T-helper 22 cell (primary cell): ENCODE measurements around the gene FCHSD2.
"Not testable (repeated sequence)": the region's sequence is repeated elsewhere in the genome, so short reads cannot be mapped to it uniquely, and the experiment has no call there.

Source experiments
- DNase-seq: peaks from one replicate; pipeline ENCODE4 v3.0.0-alpha.2; 2020; ENCODE audit warnings: low read depth

FCHSD2 gene

DNA sequence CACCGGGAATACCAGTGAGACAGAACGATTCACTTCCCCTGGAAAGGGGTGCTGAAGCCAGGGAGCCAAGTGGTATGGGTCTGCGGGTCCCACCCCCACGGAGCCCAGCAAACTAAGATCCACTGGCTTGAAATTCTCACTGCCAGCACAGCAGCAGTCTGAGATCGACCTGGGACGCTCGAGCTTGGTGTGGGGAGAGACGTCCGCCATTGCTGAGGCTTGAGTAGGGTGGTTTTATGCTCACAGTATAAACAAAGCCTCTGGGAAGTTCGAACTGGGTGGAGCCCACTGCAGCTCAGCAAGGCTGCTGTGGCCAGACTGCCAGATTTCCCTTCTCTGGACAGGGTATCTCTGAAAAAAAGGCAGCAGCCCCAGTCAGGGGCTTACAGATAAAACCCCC, 80.7 kb downstream of the FCHSD2 start:
- not testable (repeated sequence) for DNase-seq

DNA sequence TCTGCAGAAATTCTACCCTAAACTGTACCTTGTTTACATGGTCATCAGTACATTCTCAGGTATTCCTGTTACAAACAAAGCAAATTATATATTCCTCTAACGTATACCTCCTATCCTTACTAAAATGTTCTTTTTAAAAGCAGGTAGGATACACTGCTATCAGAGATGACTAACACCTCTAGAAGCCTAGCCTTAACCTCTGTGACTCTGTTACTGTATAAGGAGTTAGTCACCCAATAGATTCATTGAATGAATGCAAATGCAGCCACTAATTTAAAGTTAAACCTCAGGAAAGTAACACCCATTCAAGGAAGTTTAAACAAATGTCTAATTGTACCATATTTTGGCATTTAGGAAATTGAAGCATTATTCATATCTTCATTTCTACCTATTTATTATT, 82.2 kb downstream of the FCHSD2 start:
- no peak for DNase-seq

DNA sequence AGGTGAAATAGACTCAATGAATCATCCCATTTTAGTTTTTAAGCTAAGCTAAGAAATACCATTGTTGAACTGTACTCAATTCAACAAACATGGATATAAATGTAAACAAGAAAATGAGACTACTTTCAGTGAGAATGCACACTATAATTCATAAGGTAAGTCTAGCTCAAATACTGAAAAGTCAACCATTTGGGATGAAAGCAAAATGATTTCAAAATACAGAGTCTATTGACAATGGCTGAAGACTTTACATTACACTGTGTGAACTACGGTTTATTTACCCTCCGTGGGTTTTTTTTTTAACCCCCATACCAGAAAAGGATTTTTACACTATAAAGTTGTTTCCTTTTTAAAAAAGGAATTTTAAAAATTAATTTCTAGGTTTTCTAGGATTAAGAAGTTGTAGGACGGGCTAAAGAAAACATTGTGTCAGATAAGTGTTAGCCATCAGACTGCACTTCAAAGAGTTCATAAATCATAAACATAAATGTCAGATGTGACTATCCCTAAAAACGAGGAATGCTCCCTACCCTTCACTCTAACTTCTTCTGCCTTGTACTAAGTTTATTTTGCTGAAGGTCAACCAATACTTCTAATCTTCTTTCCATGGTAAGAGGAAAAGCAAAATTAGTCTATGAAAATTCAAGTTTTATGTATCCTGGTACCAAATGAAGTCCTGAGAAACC, 83.0 kb downstream of the FCHSD2 start:
- no peak for DNase-seq

DNA sequence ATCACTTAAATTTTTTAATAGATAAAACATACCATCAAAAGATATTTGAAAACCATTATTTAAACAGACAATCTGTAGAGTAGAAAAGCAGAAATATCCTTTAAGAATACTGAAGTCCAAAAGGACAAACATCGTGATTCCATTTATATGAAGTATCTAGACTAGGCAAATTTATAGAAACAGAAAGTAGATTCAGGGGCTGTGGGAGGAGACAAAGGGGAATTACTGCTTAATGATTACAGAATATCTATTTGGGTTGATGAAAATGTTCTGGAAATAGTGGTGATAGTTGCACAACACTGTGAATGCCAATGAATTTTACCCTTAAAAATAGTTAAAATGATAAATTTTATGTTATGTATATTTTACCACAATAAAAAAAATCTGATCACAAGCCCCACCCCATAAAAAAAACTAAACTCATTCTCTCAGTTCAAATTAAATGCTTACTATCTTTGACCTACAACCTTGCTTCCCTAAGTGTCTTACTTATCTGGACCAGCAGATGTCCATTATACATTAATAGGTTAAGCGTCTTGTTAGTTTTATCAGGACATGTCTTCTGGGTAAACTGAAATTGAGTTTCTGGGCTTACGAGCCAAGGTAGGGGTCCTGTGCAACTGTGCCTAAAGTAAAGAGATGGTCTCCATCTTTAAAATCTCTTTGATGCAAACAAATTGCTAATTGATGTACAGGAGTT, 86.3 kb downstream of the FCHSD2 start:
- no peak for DNase-seq

DNA sequence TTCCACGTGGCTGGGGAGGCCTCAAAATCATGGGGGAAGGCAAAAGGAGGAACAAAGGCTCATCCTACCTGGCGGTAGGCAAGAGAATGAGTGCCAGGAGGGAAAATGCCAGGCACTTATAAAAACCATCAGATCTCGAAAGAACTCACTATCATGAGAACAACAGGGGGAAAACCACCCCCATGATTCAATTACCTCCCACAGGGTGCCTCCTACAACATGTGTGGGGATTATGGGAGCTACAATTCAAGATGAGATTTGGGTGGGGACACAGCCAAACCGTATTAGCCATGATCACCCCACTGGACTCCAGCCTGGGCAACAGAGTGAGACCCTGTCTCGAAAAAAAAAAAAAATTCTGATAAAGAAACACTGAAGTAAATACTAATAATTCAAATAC, 87.1 kb downstream of the FCHSD2 start:
- no peak for DNase-seq

DNA sequence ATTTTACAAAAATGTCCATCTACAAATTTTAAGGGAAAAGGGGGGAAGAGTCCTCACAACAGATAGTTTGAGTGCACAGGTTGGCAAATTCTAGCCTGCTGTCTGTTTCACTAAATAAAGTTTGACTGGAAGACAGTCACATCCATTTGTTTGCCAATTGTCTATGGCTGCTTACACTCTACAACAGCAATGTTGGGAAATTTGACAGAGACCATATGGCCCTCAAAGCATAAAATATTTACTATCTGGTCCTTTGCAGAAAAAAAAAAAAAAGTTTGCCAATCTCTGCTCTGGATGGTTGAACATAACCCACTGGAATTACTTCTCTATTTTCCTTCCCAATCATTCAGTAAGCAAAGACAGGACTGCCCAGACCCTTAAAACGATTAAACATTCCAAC, 88.2 kb downstream of the FCHSD2 start:
- no peak for DNase-seq

DNA sequence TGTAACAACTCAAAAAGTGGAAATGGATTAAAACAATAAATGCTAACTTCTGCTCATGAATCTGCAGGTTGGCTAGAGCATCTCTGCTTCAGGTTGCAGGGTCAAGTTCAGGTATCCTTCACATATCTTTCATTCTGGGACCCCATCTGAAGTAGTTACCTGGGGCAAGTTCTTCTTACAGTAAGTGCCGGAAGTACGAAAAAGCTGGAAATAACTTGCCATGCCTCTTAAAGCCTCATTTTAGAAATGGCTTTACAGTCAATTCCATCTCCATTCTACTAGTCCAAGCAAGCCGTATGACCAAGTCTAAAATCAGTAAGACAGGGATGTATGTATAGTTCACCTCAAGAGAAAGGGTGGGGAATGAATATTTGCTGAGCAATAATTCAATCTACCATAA, 93.7 kb downstream of the FCHSD2 start:
- no peak for DNase-seq

DNA sequence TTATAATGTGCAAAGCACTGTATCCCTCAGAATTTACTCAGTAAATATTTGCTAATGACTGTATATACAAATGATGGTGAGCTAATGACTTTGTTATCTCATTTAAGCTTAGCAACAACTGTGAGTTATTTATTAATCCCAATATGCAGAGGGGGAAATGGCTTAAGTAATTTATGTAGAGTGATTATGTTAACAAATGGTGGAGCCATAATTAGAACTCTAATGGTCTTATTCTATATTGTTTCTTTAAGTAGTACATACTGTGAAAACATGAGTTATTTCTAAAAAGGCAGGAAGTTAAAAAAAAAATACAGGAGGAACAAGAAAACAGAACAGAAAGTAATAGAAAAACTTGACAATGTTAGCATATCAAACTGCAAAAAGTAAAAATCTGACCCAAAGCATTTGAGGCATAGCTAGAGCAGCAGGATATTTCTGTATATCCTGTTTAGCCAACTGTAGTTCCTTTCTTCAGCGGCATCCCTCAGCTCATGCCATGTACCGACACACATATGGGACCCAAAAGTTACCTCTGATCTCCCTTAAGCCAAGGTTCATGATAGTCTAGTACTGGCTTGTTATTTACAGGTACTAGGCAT, 94.2 kb downstream of the FCHSD2 start:
- DNase-seq: no peak

DNA sequence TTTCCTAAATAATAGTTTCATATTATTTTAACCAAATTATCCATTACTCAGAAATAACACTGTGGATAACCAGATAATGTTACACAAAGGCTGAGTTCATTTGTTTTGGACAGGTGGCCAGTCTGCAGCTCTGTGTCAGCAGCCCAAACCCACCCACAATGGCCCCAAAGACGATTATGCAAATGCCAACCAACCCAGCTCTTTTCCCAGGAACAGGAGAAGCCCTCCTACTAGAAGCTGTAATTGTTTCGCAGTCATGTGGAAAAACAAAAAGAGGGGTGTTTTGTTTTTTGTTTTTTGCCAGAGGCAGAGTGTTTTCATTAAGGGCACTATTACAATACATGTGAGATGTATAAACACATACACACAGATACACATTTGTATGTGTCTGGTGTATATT, 102.1 kb downstream of the FCHSD2 start:
- no peak for DNase-seq

DNA sequence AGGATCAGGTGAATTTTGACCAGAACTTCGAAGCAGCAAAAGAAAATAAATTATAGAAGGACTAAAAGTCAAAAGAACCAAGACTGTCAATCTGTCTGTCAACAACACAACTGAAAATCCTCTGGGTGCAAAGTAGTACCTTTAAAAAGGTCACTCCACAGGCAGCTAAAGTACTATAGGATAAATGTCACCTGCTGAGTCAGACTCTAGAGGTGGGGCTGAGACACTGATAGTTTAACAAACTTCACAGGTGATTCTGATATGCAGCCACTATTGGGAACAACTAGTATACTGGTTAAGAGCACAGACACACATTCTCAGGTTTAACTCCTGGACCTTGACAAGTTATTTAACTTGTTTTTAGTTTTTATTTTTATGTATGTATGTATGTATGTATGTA, 107.3 kb downstream of the FCHSD2 start:
- DNase-seq: no peak

DNA sequence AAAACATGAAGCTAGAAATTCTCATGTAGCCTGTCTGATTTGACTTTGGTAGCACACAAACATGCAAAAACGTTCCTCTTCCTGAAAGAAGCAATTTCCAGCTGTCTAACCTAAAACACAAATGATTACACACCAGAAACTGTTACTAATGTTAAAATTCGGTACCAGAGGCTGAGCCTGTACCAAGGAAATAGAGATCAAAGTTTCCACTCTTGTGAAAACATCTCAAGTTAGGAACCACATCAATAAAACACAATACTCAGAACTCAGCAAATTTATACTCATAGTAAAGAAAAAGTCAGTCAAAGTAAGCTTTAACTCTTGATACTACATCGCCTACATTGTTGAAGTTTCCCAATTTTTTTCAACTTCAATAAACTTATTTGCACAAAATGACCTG, 107.8 kb downstream of the FCHSD2 start:
- no peak for DNase-seq

DNA sequence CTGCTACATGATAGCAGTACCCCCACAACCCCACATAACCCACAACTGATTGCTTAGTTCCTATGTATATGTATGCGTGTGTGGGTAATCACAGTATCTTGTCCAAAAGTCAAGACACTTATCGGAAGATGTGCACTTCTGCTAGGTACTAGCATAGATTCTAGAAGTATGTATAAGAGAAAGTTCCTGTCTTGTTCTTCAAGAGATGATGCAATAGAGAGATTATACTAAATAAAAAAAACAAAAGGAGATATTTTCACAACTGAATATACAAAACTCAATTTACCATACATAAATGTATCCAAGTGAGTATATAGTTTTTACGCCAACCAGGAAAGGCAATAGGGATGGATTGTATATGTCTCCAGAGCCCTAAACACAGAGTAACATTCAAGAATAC, 112.0 kb downstream of the FCHSD2 start:
- DNase-seq: no peak

DNA sequence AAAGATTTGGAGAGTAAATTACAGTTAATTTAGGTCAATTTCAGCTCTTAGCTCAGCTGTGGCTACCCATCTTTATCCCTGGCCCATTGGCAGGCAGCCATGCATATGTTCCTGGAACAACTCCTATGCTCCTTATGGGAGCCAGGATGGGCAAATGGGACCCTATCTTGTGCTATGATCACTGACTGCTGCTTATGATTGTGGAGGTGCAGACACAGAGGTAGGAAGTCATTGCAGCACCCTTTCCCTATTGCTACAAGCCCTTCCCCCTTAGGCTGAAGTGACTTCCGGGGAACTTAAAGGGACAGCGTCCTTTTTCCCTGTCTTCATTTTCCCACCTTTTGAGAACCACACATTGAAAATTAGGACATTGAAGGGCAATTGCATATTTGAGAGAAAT, 112.7 kb downstream of the FCHSD2 start:
- DNase-seq: no peak

DNA sequence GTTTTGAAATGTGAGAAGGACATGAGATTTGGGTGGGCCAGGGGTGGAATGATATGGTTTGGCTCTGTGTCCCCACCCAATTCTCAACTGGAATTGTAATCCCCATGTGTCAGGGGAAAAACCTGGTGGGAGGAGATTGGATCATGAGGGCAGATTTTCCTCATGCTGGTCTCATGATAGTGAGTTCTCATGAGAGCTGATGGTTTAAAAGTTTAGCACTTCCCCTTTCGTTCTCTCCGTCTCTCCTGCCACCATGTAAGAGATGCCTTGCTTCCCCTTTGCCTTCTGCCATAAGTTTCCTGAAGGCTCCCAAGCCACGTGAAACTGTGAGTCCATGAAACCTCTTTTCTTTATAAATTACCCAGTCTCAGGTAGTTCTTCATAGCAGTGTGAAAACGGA, 113.5 kb downstream of the FCHSD2 start:
- no peak for DNase-seq

DNA sequence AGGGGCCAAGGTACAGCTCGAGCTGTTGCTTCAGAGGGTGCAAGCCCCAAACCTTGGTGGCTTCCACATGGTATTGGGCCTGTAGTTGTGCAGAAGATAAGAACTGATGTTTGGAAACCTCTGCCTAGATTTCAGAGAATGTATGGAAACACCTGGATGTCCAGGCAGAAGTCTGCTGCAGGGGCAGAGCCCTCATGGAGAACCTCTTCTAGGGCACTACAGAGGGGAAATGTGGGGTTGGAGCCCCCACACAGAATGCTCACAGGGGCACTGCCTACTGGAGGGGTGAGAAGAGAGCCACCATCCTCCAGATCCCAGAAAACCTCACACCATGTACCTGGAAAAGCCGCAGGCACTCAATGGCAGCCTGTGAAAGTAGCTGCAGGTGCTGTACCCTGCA, 114.3 kb downstream of the FCHSD2 start:
- DNase-seq: not testable (repeated sequence)

DNA sequence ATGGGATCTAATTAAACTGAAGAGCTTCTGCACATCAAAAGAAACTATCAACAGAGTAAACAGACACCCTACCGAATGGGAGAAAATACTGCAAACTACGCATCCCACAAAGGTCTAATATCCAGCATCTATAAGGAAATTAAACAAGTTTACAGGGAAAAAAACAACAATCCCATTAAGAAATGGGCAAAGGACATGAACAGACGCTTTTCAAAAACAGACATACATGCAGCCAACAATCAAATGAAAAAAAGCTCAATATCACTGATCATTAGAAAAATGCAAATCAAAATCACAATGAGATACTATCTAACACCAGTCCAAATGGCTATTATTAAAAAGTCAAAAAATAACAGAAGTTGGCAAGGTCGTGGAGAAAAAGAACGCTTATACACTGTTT, 117.5 kb downstream of the FCHSD2 start:
- no peak for DNase-seq

DNA sequence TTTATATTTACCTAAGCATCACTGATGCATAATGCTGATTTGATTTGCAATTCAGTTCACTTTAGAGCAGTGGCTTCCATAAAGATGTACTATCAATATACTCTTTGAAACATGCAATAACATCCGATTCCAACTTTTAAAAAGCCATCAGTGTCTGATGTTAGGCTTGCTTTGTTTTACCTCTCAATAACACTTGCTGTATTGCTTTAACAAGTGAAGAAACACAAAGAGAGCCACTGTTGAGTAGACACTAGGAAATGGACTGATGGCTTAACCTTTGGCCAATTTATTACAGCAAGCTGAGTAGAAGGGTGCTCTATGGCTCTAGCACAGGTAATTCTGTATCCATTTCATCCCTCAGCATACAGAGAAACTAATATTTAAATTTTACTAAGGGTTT, 122.1 kb downstream of the FCHSD2 start:
- DNase-seq: no peak

DNA sequence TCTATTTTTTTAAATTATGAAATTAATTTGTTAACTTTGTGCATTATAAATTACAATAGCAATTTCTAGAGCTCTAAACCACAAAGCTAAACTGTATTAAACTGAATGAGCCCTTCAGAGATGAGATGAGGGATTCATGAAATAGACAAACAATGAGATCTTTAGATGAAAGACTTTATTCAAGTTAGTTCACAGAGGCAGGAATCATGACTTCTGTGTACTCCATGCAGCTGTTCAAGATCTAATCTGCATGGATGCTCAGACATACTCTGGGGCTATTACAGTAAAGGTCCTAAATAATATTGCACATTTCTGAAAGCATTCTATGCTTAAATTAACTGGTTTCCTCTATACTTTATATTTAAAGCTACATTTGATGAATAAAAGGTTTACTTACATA, 122.7 kb downstream of the FCHSD2 start:
- no peak for DNase-seq

DNA sequence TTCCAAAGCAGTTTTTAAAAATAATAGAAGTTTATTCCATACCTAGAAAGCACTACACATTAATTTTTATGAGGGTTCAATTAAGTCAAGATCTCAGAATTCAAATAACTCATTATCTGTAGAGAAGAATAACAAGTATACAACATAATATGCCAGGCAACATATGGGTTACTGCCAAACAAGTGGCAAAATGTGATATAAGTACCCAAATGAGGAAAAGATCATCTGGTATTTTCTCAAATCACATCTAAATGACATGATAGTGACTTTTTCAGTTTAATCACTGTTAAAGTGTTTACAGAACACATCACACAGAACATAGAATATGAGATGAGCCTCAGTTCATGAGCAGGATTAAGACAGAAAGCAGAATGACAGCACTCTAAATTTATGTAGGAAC, 123.3 kb downstream of the FCHSD2 start:
- DNase-seq: no peak

DNA sequence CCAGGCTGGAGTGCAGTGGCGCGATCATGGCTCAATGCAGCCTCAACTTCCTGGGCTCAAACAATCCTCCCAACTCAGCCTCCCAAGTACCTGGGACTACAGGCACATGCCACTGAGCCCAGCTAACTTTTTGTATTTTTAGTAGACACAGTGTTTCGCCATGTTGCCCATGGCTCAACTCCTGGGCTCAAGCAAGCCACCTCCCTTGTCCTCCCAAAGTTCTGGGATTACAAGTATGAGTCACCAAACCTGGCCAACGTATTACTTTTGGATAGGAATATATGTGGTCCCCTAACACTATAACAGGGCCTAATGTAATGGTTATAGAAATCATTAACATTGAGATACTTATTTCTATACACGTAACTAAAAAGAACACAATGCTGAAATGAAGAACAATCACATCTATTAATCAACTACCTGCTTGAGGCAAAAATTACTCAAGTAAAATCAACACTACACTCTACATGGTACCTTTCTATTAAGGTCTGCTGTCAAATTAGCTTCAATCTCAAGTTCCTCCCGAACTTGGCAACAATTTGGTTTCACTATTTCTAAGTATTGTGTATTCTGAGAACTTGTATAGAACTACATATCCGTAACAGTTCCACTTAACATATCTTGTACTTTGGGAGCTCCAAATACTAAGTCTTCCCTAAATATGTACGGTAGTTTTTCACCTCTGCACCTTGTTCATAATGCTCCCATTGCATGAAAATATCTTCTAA, 124.9 kb downstream of the FCHSD2 start:
- no peak for DNase-seq

DNA sequence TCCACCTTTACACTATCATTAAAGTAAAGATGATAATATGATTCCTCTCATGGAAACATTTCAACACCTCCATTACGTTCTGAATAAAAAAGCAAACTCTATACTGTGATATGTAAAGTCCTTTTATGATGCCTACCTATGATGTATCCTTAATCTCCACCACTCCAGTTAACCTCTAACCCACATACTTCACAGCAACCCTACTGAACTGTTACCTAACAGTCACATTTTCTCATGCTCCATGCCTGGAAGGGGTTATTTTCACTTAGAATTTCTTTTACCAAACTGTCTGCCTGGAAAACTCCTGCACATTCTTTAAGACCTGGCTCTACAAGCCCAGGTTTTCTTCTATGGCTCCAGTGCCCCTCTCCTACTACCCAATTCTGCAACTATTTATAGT, 129.1 kb downstream of the FCHSD2 start:
- DNase-seq: no peak

DNA sequence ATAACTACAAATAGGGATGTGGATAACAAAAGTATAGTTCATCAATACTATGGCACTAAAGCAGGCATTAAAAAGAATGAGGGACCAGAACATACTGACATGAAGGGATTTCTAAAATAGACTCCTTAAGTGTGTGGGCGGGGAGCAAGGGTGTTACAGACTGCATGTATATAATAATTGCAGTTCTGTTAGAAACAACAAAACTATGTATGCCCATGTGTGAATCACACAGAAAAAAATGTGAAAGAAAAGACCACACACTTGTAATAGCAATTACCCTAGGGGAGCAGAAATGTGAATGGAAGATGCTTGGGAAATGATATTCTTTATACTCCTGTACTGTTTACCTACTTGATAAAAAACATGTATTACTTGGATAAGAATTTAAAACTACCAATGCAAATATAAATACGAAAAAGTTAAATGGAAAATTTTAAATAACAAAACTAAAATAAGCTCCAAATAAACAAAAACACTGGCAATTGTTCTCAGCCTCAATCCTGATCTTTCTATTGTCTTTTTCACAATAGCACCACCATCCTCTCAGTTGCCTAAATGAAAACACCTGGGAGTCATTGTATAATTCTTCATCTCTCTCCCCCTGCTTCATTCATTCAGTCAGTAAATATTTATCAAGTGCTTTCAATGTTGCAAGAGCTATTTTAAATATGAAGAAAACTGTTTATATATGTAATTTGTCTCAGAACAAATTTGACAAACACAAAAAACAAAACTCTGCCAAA, 129.8 kb downstream of the FCHSD2 start:
- DNase-seq: no peak
